ENCODE data around the gene CLTRN. TPM values are rescaled to one million over a fixed set of nuclear protein-coding genes. Genes with fewer than 3 reads are reported as not detected.

Gene CLTRN
- total RNA-seq, 1 experiment from 2014 or later: 7.7 TPM

- DNase-seq (ENCODE audit: extremely low read depth, low read depth): no peak
Observed at GRCh38 chrX:15579778-15580747, 84.5 kb downstream of the CLTRN start.

Other genes starting within 250 kb of the CLTRN start
- 179 and 186 TPM in 2 replicates for gene PIR, start 171.5 kb downstream of the CLTRN start, total RNA-seq (2014; rRNA removed; shearing (Covaris generic))
- gene BMX, start 164.0 kb downstream of the CLTRN start, total RNA-seq (2014; rRNA removed; shearing (Covaris generic)): not detected in 2 replicates
- gene ACE2, start 63.8 kb downstream of the CLTRN start, total RNA-seq (2014; rRNA removed; shearing (Covaris generic)): 0.12 and 0.55 TPM in 2 replicates
- 11.0 and 13.8 TPM in 2 replicates for gene CA5B, start 73.5 kb upstream of the CLTRN start, total RNA-seq (2014; rRNA removed; shearing (Covaris generic))
- gene ZRSR2, start 125.7 kb upstream of the CLTRN start, total RNA-seq (2014; rRNA removed; shearing (Covaris generic)): 5.3 and 5.9 TPM in 2 replicates
- 27.3 and 32.2 TPM in 2 replicates for gene AP1S2, start 190.0 kb upstream of the CLTRN start, total RNA-seq (2014; rRNA removed; shearing (Covaris generic))

All from NCI-H460 (cell line).